ENCODE results near the gene UBTD1.

GRCh38 chr10:97497572-97498075 lies 1.1 kb upstream of the UBTD1 start:
- TF ChIP-seq CTCF (IDR thresholded peaks at IDR 0.05) (no peak), ZFX (IDR thresholded peaks at IDR 0.05; ENCODE audit: borderline replicate concordance) (no peak)

All from 22Rv1 (cell line).